DND-41 (cell line): ENCODE measurements around the gene DNAH7.

Experiments used
- ATAC-seq: fragments of 200-7000 bp; cut with Tn5 transposase; 3 replicates; pipeline ENCODE4 v1.9.1; 2021; ENCODE audit warnings: low read depth; ENCODE audit not compliant: insufficient read depth
- DNase-seq: peaks from one replicate; pipeline ENCODE4 v3.0.0-alpha.2; 2020
- H2AFZ ChIP-seq: 2 replicates; pipeline ENCODE4 v1.6.0; 2012; ENCODE audit warnings: low read depth, low read length
- H3K27ac ChIP-seq: 2 replicates; pipeline ENCODE4 v1.5.1; 2012; ENCODE audit warnings: low read length, inconsistent platforms
- H3K27me3 ChIP-seq: fragments of 200-600 bp; sonication (generic); 2 replicates; pipeline ENCODE4 v1.6.0; 2012; ENCODE audit warnings: low read length, mild to moderate bottlenecking, inconsistent platforms; ENCODE audit not compliant: insufficient read depth, poor library complexity
- H3K36me3 ChIP-seq: 2 replicates; pipeline ENCODE4 v1.5.1; 2012; ENCODE audit warnings: low read length, inconsistent platforms; ENCODE audit not compliant: insufficient read depth
- H3K4me1 ChIP-seq: 2 replicates; pipeline ENCODE4 v1.5.1; 2012; ENCODE audit warnings: mild to moderate bottlenecking, low read length; ENCODE audit not compliant: insufficient read depth
- H3K4me2 ChIP-seq: 2 replicates; pipeline ENCODE4 v1.6.0; 2012; ENCODE audit warnings: mild to moderate bottlenecking, moderate library complexity, low read length, inconsistent platforms; ENCODE audit not compliant: insufficient read depth
- H3K4me3 ChIP-seq, 2 experiments: fragments of 200-600 bp in 1 of 2; shearing (Covaris generic) in 1 of 2; 2 replicates each; pipeline ENCODE4 v1.5.1; 2012 to 2016; ENCODE audit warnings: inconsistent platforms in 2 of 2, low read length in 2 of 2, mild to moderate bottlenecking in 2 of 2, low read depth in 1 of 2, moderate library complexity in 1 of 2
- H3K79me2 ChIP-seq: 2 replicates; pipeline ENCODE4 v1.6.0; 2012; ENCODE audit warnings: low read length, inconsistent platforms; ENCODE audit not compliant: insufficient read depth
- H3K9ac ChIP-seq: 2 replicates; pipeline ENCODE4 v1.6.0; 2012; ENCODE audit warnings: low read depth, mild to moderate bottlenecking, inconsistent platforms, low read length, moderate library complexity
- H3K9me3 ChIP-seq: 2 replicates; pipeline ENCODE4 v1.5.1; 2012; ENCODE audit warnings: low read length, moderate library complexity, mild to moderate bottlenecking, inconsistent platforms; ENCODE audit not compliant: insufficient read depth, severe bottlenecking
- H4K20me1 ChIP-seq: 2 replicates; pipeline ENCODE4 v1.6.0; 2012; ENCODE audit warnings: low read length; ENCODE audit not compliant: insufficient read depth
- EZH2 ChIP-seq: IDR thresholded peaks from 3 replicates; pipeline ENCODE4 v1.6.1; 2012; ENCODE audit warnings: borderline replicate concordance, low read depth, mild to moderate bottlenecking, moderate library complexity, low read length, inconsistent platforms; ENCODE audit not compliant: severe bottlenecking
- TF ChIP-seq, protein P1 (sequence below): IDR thresholded peaks from 2 replicates; pipeline ENCODE4 v1.5.1; 2012; ENCODE audit warnings: borderline replicate concordance, low read length, moderate library complexity, mild to moderate bottlenecking; ENCODE audit not compliant: poor library complexity, severe bottlenecking; ENCODE audit errors: extremely low read depth

Gene DNAH7

DNA sequence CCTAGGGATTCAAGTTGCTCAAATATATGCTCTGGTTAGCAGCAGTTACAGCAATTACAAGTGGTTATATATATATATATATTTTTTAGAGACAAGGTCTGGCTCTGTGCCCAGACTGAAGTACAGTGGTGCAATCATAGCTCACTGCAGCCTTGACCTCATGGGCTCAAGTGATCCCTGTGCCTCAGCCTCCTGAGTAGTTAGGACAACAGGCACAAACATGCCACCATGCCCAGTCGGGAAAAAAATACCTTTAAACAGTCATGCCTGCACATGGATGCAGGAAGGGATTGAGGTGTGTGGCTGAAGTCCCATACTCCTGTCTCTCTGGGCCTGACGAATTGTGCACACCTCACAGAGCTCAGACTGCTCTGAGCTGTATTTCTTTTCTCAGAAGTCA, 19.6 kb upstream of the DNAH7 start:
- Histone ChIP-seq H3K36me3 (no peaks in the 10 kb centered on the region), H3K27me3 (no peaks in the 10 kb centered on the region), H4K20me1 (no peaks in the 10 kb centered on the region), H3K4me1 (no peaks in the 10 kb centered on the region), H3K9me3 (peaks cover 10% of the 10 kb centered on the region), H3K4me3 (no peak overlapping the region), H2AFZ (no peak overlapping the region), H3K79me2 (no peaks in the 10 kb centered on the region), H3K27ac (no peak overlapping the region), H3K4me2 (no peak overlapping the region), H3K9ac (no peak overlapping the region)
- DNase-seq (no peak), ATAC-seq (no peak)
- TF ChIP-seq, protein P1, sequence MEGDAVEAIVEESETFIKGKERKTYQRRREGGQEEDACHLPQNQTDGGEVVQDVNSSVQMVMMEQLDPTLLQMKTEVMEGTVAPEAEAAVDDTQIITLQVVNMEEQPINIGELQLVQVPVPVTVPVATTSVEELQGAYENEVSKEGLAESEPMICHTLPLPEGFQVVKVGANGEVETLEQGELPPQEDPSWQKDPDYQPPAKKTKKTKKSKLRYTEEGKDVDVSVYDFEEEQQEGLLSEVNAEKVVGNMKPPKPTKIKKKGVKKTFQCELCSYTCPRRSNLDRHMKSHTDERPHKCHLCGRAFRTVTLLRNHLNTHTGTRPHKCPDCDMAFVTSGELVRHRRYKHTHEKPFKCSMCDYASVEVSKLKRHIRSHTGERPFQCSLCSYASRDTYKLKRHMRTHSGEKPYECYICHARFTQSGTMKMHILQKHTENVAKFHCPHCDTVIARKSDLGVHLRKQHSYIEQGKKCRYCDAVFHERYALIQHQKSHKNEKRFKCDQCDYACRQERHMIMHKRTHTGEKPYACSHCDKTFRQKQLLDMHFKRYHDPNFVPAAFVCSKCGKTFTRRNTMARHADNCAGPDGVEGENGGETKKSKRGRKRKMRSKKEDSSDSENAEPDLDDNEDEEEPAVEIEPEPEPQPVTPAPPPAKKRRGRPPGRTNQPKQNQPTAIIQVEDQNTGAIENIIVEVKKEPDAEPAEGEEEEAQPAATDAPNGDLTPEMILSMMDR = no peak
- no peak for TF ChIP-seq EZH2

- Histone ChIP-seq H3K27ac (no peak overlapping the region), H3K79me2 (no peaks in the 10 kb centered on the region), H3K9ac (no peak overlapping the region), H2AFZ (no peak overlapping the region), H4K20me1 (no peaks in the 10 kb centered on the region), H3K9me3 (peaks cover 19% of the 10 kb centered on the region), H3K4me2 (no peak overlapping the region), H3K4me1 (no peaks in the 10 kb centered on the region), H3K4me3 (no peak overlapping the region), H3K27me3 (no peaks in the 10 kb centered on the region), H3K36me3 (no peaks in the 10 kb centered on the region)
- peak; percentile 68 for ATAC-seq
- no peak for TF ChIP-seq EZH2
- TF ChIP-seq, protein P1 = no peak
- peak; percentile 33 for DNase-seq
Measured at GRCh38 chr2:196086517-196087368, 18.1 kb upstream of the DNAH7 start.

- TF ChIP-seq EZH2 = no peak
- TF ChIP-seq, protein P1 = no peak
Measured at GRCh38 chr2:196083601-196084000, 15.0 kb upstream of the DNAH7 start.

More at GRCh38 chr2:196083601-196084000, 15.0 kb upstream of the DNAH7 start:
- no peaks in the 10 kb centered on the region for H4K20me1 ChIP-seq
- H3K79me2 ChIP-seq = no peaks in the 10 kb centered on the region
- H3K27ac ChIP-seq = no peak overlapping the region
- H3K9ac ChIP-seq = no peak overlapping the region
- H3K4me3 ChIP-seq = no peak overlapping the region
- H3K4me1 ChIP-seq = peaks cover 11% of the 10 kb centered on the region; the same call in 1 of the 2 replicates
- DNase-seq (no peak), ATAC-seq (no peak)
- H3K27me3 ChIP-seq = no peaks in the 10 kb centered on the region
- H3K4me2 ChIP-seq = no peak overlapping the region
- peaks cover 19% of the 10 kb centered on the region for H3K9me3 ChIP-seq
- no peaks in the 10 kb centered on the region for H3K36me3 ChIP-seq
- H2AFZ ChIP-seq = no peak overlapping the region
